Activated T-helper 17 cell treated with anti-CD3 and anti-CD28 coated beads, Interleukin-2, amount 50 U/mL, for 72 hours (primary cell): ENCODE results near the gene TBX1. TPM values are rescaled to one million over a fixed set of nuclear protein-coding genes. Genes with fewer than 3 reads are reported as not detected.

Source experiments
- ATAC-seq: fragments of 150-1000 bp; cut with Tn5 transposase; replicated peaks from 2 replicates; pipeline ENCODE4 v1.10.0; 2021; ENCODE audit warnings: mild to moderate bottlenecking, moderate library complexity
- H3K27ac Mint-ChIP-seq: one replicate; pipeline ENCODE4 v1.8.0; 2022; ENCODE audit warnings: mixed read lengths
- H3K27me3 Mint-ChIP-seq: one replicate; pipeline ENCODE4 v1.8.0; 2022; ENCODE audit warnings: mixed read lengths
- H3K36me3 Mint-ChIP-seq: one replicate; pipeline ENCODE4 v1.8.0; 2022; ENCODE audit warnings: low read depth, mild to moderate bottlenecking, mixed read lengths
- H3K4me1 Mint-ChIP-seq: one replicate; pipeline ENCODE4 v1.8.0; 2022; ENCODE audit warnings: mixed read lengths
- H3K4me3 Mint-ChIP-seq: one replicate; pipeline ENCODE4 v1.8.0; 2022; ENCODE audit warnings: mild to moderate bottlenecking, mixed read lengths
- H3K9me3 Mint-ChIP-seq: one replicate; pipeline ENCODE4 v1.8.0; 2022; ENCODE audit warnings: mixed read lengths
- total RNA-seq, 2 donors: library from RNA; stranded (reverse); gene quantifications; one replicate each; pipeline ENCODE4 v1.2.3, GENCODE V29; 2022

The TBX1 gene
- total RNA-seq, 2 donors from 2014 or later, result not detected

- Mint-ChIP-seq H3K36me3 (no peaks in the 10 kb centered on the region), H3K4me1 (no peaks in the 10 kb centered on the region), H3K9me3 (no peaks in the 10 kb centered on the region), H3K27ac (no peak overlapping the region), H3K4me3 (no peak overlapping the region), H3K27me3 (peaks cover 14% of the 10 kb centered on the region)
- ATAC-seq, result no peak
Observed at GRCh38 chr22:19750507-19751490, 9.8 kb upstream of the TBX1 start.

GRCh38 chr22:19751497-19752245 is 8.9 kb upstream of the TBX1 start:
- Mint-ChIP-seq H3K36me3 (no peaks in the 10 kb centered on the region), H3K27me3 (peaks cover 20% of the 10 kb centered on the region)

GRCh38 chr22:19753090-19753842 is 7.3 kb upstream of the TBX1 start:
- Mint-ChIP-seq H3K27me3 (peaks cover 31% of the 10 kb centered on the region), H3K9me3 (no peaks in the 10 kb centered on the region), H3K4me1 (no peaks in the 10 kb centered on the region), H3K27ac (no peak overlapping the region), H3K4me3 (no peak overlapping the region), H3K36me3 (no peaks in the 10 kb centered on the region)
- no peak for ATAC-seq

More at GRCh38 chr22:19751497-19752245, 8.9 kb upstream of the TBX1 start:
- no peaks in the 10 kb centered on the region for H3K9me3 Mint-ChIP-seq
- no peak overlapping the region for H3K4me3 Mint-ChIP-seq
- no peak overlapping the region for H3K27ac Mint-ChIP-seq
- ATAC-seq, result no peak
- no peaks in the 10 kb centered on the region for H3K4me1 Mint-ChIP-seq

- H3K4me1 Mint-ChIP-seq, result no peaks in the 10 kb centered on the region
- no peak for ATAC-seq
- no peaks in the 10 kb centered on the region for H3K36me3 Mint-ChIP-seq
- H3K27ac Mint-ChIP-seq, result no peak overlapping the region
- H3K9me3 Mint-ChIP-seq, result no peaks in the 10 kb centered on the region
- H3K4me3 Mint-ChIP-seq, result no peak overlapping the region
- peaks cover 31% of the 10 kb centered on the region for H3K27me3 Mint-ChIP-seq
Observed at GRCh38 chr22:19753996-19754700, 6.4 kb upstream of the TBX1 start.

GRCh38 chr22:19754701-19755144 is 5.9 kb upstream of the TBX1 start:
- H3K4me3 Mint-ChIP-seq, result no peak overlapping the region
- no peak overlapping the region for H3K27ac Mint-ChIP-seq
- H3K27me3 Mint-ChIP-seq, result peaks cover 35% of the 10 kb centered on the region
- peaks cover 4% of the 10 kb centered on the region for H3K4me1 Mint-ChIP-seq
- H3K9me3 Mint-ChIP-seq, result no peaks in the 10 kb centered on the region
- ATAC-seq, result no peak
- peaks cover 2% of the 10 kb centered on the region for H3K36me3 Mint-ChIP-seq

- peaks cover 40% of the 10 kb centered on the region for H3K27me3 Mint-ChIP-seq
- H3K4me1 Mint-ChIP-seq, result peaks cover 9% of the 10 kb centered on the region
- H3K27ac Mint-ChIP-seq, result no peak overlapping the region
- H3K9me3 Mint-ChIP-seq, result no peaks in the 10 kb centered on the region
- ATAC-seq, result no peak
- no peak overlapping the region for H3K4me3 Mint-ChIP-seq
- H3K36me3 Mint-ChIP-seq, result peaks cover 7% of the 10 kb centered on the region
Observed at GRCh38 chr22:19755145-19755710, 5.3 kb upstream of the TBX1 start.

- no peak overlapping the region for H3K27ac Mint-ChIP-seq
- peak overlapping the region; percentile 49 for H3K4me3 Mint-ChIP-seq
- peaks cover 42% of the 10 kb centered on the region for H3K27me3 Mint-ChIP-seq
- no peaks in the 10 kb centered on the region for H3K9me3 Mint-ChIP-seq
- peaks cover 12% of the 10 kb centered on the region for H3K4me1 Mint-ChIP-seq
- no peak for ATAC-seq
- peaks cover 9% of the 10 kb centered on the region for H3K36me3 Mint-ChIP-seq
Observed at GRCh38 chr22:19755722-19756287, 4.8 kb upstream of the TBX1 start.

GRCh38 chr22:19756288-19757128 is 4.1 kb upstream of the TBX1 start:
- Mint-ChIP-seq H3K4me3 (peak overlapping the region; percentile 49), H3K27me3 (peaks cover 43% of the 10 kb centered on the region), H3K4me1 (peaks cover 12% of the 10 kb centered on the region), H3K36me3 (peaks cover 9% of the 10 kb centered on the region), H3K9me3 (no peaks in the 10 kb centered on the region), H3K27ac (no peak overlapping the region)
- peak; percentile 64 for ATAC-seq

GRCh38 chr22:19757140-19757984 is 3.2 kb upstream of the TBX1 start:
- Mint-ChIP-seq H3K4me3 (peak overlapping the region; percentile 67), H3K27me3 (peaks cover 48% of the 10 kb centered on the region), H3K36me3 (peaks cover 9% of the 10 kb centered on the region), H3K4me1 (peaks cover 12% of the 10 kb centered on the region), H3K27ac (no peak overlapping the region), H3K9me3 (no peaks in the 10 kb centered on the region)
- ATAC-seq, result no peak

- no peak for ATAC-seq
- peaks cover 9% of the 10 kb centered on the region for H3K36me3 Mint-ChIP-seq
- peak overlapping the region; percentile 67 for H3K4me3 Mint-ChIP-seq
- peaks cover 48% of the 10 kb centered on the region for H3K27me3 Mint-ChIP-seq
- peaks cover 12% of the 10 kb centered on the region for H3K4me1 Mint-ChIP-seq
- no peaks in the 10 kb centered on the region for H3K9me3 Mint-ChIP-seq
- no peak overlapping the region for H3K27ac Mint-ChIP-seq
Observed at GRCh38 chr22:19757985-19758895, 2.3 kb upstream of the TBX1 start.

- H3K4me3 Mint-ChIP-seq, result no peak overlapping the region
- H3K27ac Mint-ChIP-seq, result no peak overlapping the region
- ATAC-seq, result no peak
- H3K27me3 Mint-ChIP-seq, result peaks cover 46% of the 10 kb centered on the region
- H3K9me3 Mint-ChIP-seq, result no peaks in the 10 kb centered on the region
- H3K36me3 Mint-ChIP-seq, result peaks cover 9% of the 10 kb centered on the region
- peaks cover 12% of the 10 kb centered on the region for H3K4me1 Mint-ChIP-seq
Observed at GRCh38 chr22:19758896-19759426, 1.6 kb upstream of the TBX1 start.
